ENCODE data around the gene C2CD4A. TPM values are rescaled to one million over a fixed set of nuclear protein-coding genes. Genes with fewer than 3 reads are reported as not detected.

Gene C2CD4A, protein sequence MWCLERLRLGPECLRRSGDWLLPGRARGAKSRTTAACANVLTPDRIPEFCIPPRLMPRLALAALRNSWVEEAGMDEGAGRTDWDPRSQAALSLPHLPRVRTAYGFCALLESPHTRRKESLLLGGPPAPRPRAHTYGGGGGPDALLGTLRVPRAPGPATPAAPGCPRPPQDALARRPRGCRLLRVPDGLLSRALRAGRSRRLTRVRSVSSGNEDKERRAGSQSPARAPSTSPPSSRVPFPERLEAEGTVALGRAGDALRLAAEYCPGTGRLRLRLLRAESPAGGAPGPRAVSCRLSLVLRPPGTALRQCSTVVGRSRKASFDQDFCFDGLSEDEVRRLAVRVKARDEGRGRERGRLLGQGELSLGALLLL
- not detected in 2 replicates for total RNA-seq

GRCh38 chr15:62066663-62067447 is at the start of gene C2CD4A:
Gene C2CD4A, plus strand, starts transcription at chr15:62066977. Its CDS starts 637 bp downstream, at chr15:62067614.
- intact Hi-C loops (cut with micrococcal nuclease), result loop anchor here (10.0 kb wide), 2 partner anchors 1482 to 1672 kb away; partner anchors contain the start of gene ANXA2
- DNase-seq (peak; percentile 48), ATAC-seq (ENCODE audit: low read depth) (peak; percentile 64)
- TF ChIP-seq CTCF (IDR thresholded peaks at IDR 0.05), result no peak
- Mint-ChIP-seq H3K27ac (peak within 1 kb of the TSS; percentile 41), H3K27me3 (peaks cover 18% of the 10 kb centered on the region), H3K36me3 (ENCODE audit: low read depth) (no peaks in the 10 kb centered on the region), H3K9me3 (no peaks in the 10 kb centered on the region), H3K4me3 (peak within 1 kb of the TSS; percentile 80), H3K4me1 (peaks cover 22% of the 10 kb centered on the region)
- POLR2A ChIA-PET, result interaction anchor here (0.5 to 1.0 kb wide), 2 partner anchors 40 to 51 kb away, joined by 4 read pairs; no protein-coding TSS in a partner anchor
- CTCF ChIA-PET, result interaction anchor here (1.0 to 1.6 kb wide), 3 partner anchors 40 to 233 kb away, joined by 3 to 4 read pairs (median 3); no protein-coding TSS in a partner anchor

DNA sequence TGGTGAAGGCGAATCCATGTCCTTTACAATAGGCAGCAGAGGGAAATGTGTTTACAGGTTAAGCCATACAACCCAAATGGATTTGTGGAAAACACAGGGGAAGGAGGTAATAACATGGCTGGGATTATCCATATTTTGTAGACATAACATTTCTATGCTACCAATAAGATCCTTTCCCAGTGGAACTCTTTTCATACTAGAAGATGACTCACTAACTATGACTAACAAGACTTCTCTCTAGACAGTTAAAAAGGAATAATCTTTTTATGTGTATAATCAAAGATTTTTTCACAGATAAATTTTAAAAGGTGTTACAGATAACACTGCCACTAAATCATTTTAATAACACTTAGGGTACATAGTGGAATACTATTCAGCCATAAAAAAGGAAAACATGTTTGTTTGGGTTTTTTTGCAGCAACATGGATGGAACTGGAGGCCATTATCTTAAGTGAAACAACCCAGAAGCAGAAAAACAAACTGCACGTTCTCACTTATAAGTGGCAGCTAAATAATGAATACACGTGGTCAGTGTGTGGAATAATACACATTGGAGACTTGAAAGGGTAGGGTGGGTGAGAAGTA is 46.1 kb upstream of the C2CD4A start:
- TF ChIP-seq CTCF (IDR thresholded peaks at IDR 0.05), result no peak
- ATAC-seq (ENCODE audit: low read depth), result no peak
- intact Hi-C loops (cut with micrococcal nuclease), result no loop called here

GRCh38 chr15:62021991-62022600 is 44.7 kb upstream of the C2CD4A start:
- H3K9me3 Mint-ChIP-seq, result no peaks in the 10 kb centered on the region
- H3K4me3 Mint-ChIP-seq, result no peak overlapping the region
- H3K4me1 Mint-ChIP-seq, result peaks cover 16% of the 10 kb centered on the region
- H3K27ac Mint-ChIP-seq, result no peak overlapping the region
- CTCF ChIA-PET, result no interaction called here
- no peak for TF ChIP-seq CTCF (IDR thresholded peaks at IDR 0.05)
- no peaks in the 10 kb centered on the region for H3K27me3 Mint-ChIP-seq
- POLR2A ChIA-PET, result no interaction called here
- DNase-seq, result no peak
- peaks cover 64% of the 10 kb centered on the region for H3K36me3 Mint-ChIP-seq (ENCODE audit: low read depth)
- intact Hi-C loops (cut with micrococcal nuclease), result no loop called here
- ATAC-seq (ENCODE audit: low read depth), result no peak

More for the DNA sequence above, 46.1 kb upstream of the C2CD4A start:
- peaks cover 2% of the 10 kb centered on the region for H3K9me3 Mint-ChIP-seq
- DNase-seq, result no peak
- peaks cover 64% of the 10 kb centered on the region for H3K36me3 Mint-ChIP-seq (ENCODE audit: low read depth)
- H3K4me1 Mint-ChIP-seq, result peaks cover 4% of the 10 kb centered on the region
- no peak overlapping the region for H3K4me3 Mint-ChIP-seq
- ChIA-PET POLR2A (no interaction called here), CTCF (no interaction called here)
- H3K27me3 Mint-ChIP-seq, result no peaks in the 10 kb centered on the region
- H3K27ac Mint-ChIP-seq, result no peak overlapping the region

DNA sequence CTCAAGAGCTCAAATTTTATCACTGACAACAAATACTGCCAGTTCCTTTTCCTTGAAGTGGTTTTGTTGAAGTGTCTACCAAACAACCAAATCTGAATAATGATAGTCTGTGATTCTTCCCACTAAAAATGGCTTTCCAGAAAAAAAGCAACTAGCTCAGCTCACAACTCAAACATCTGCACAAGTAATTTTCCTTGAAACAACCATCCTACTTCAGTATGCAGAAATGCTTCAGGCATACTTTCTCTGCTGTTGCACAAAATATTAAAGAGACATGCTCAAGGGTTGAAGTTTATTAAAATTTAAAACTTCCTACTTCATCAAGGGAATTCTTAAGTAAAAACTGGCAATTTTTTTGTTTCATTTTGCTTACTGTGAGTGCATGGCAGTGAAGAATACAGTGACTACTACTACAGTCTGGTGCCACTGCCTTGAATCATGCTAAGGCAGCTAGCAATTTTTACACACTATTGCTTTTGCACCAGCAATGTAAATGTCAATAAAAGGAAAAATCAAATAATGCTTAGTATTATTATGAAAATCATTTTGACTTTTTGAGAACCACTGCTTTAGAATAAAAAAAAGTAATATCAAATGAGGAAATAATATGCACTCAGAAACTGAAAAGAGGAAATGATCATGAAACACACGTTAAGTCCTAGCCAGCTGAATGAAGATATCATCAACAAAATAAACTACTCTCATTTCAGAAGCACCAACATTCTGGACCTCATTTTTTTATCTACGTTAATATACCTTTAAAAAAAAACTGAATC is 40.1 kb upstream of the C2CD4A start:
- Mint-ChIP-seq H3K27me3 (no peaks in the 10 kb centered on the region), H3K4me3 (peak overlapping the region; percentile 48), H3K4me1 (peaks cover 40% of the 10 kb centered on the region), H3K36me3 (ENCODE audit: low read depth) (peaks cover 52% of the 10 kb centered on the region), H3K27ac (peak overlapping the region; percentile 74), H3K9me3 (no peaks in the 10 kb centered on the region)
- ChIA-PET POLR2A (interaction anchor here (1.4 to 3.2 kb wide), 4 partner anchors 9 to 40 kb away, joined by 3 to 36 read pairs (median 4); partner anchors contain the start of genes C2CD4A and VPS13C), CTCF (interaction anchor here (1.0 to 1.8 kb wide), 4 partner anchors 34 to 89 kb away, joined by 3 to 9 read pairs (median 6); partner anchors contain the start of gene VPS13C)
- intact Hi-C loops (cut with micrococcal nuclease), result loop anchor here (1.0 kb wide), 1 partner anchor 33 kb away; no protein-coding TSS in a partner anchor
- DNase-seq (no peak), ATAC-seq (ENCODE audit: low read depth) (peak; percentile 76)
- no peak for TF ChIP-seq CTCF (IDR thresholded peaks at IDR 0.05)

All from activated B cell treated with CpG ODN at 0.5 μM for 24 hours (primary cell).